ENCODE data around the gene FBLN2. TPM values are rescaled to one million over a fixed set of nuclear protein-coding genes. Genes with fewer than 3 reads are reported as not detected.

FBLN2 gene
- total RNA-seq, 4 donors from 2014 or later, result 75.7 to 159 (median 89.8) TPM

GRCh38 chr3:13613343-13614190, 64.6 kb downstream of the FBLN2 start:
- Histone ChIP-seq H3K27ac (no peak overlapping the region), H3K36me3 (no peaks in the 10 kb centered on the region), H3K4me3 (replicated peaks in 1 of 3) (no peak overlapping the region), H3K4me1 (no peaks in the 10 kb centered on the region), H3K27me3 (no peaks in the 10 kb centered on the region), H3K9me3 (no peaks in the 10 kb centered on the region)
- DNase-seq, result no peak
- intact Hi-C loops (cut with DNase I), result no loop called here
- 88 to 89% methylated on average over 8 to 13 of the region's 14 CpGs for WGBS, 2 donors
- TF ChIP-seq CTCF (IDR thresholded peaks at IDR 0.05), result no peak
- TF ChIP-seq POLR2A (IDR thresholded peaks at IDR 0.05), result no peak

- intact Hi-C loops (cut with DNase I), result no loop called here
- Histone ChIP-seq H3K27me3 (no peaks in the 10 kb centered on the region), H3K4me1 (no peaks in the 10 kb centered on the region), H3K9me3 (no peaks in the 10 kb centered on the region), H3K36me3 (no peaks in the 10 kb centered on the region), H3K27ac (no peak overlapping the region), H3K4me3 (replicated peaks in 1 of 3) (no peak overlapping the region)
- 95 to 97% methylated on average over 2 of the region's 2 CpGs for WGBS, 2 donors
- no peak for DNase-seq
- no peak for TF ChIP-seq CTCF (IDR thresholded peaks at IDR 0.05)
- TF ChIP-seq POLR2A (IDR thresholded peaks at IDR 0.05), result no peak
These were observed 65.7 kb downstream of the FBLN2 start for GRCh38 chr3:13614607-13615006.

- Histone ChIP-seq H3K4me1 (no peaks in the 10 kb centered on the region), H3K27me3 (no peaks in the 10 kb centered on the region), H3K27ac (no peak overlapping the region), H3K36me3 (no peaks in the 10 kb centered on the region), H3K4me3 (replicated peaks in 1 of 3) (no peak overlapping the region), H3K9me3 (no peaks in the 10 kb centered on the region)
- intact Hi-C loops (cut with DNase I), result no loop called here
- 93 to 95% methylated on average over 4 of the region's 4 CpGs for WGBS, 2 donors
- TF ChIP-seq CTCF (IDR thresholded peaks at IDR 0.05) (no peak), POLR2A (IDR thresholded peaks at IDR 0.05) (no peak)
- no peak for DNase-seq
These were observed 66.1 kb downstream of the FBLN2 start for GRCh38 chr3:13615019-13615528.

GRCh38 chr3:13616359-13616758, 67.4 kb downstream of the FBLN2 start:
- Histone ChIP-seq H3K4me3 (replicated peaks in 1 of 3) (no peak overlapping the region), H3K27me3 (no peaks in the 10 kb centered on the region), H3K27ac (no peak overlapping the region), H3K36me3 (no peaks in the 10 kb centered on the region), H3K9me3 (no peaks in the 10 kb centered on the region), H3K4me1 (no peaks in the 10 kb centered on the region)
- intact Hi-C loops (cut with DNase I), result no loop called here
- DNase-seq, result no peak
- 84 to 86% methylated on average over 7 of the region's 7 CpGs for WGBS, 2 donors
- TF ChIP-seq CTCF (IDR thresholded peaks at IDR 0.05), result no peak
- no peak for TF ChIP-seq POLR2A (IDR thresholded peaks at IDR 0.05)

GRCh38 chr3:13617097-13617738, 68.3 kb downstream of the FBLN2 start:
- H3K27ac ChIP-seq, result no peak overlapping the region
- no peak overlapping the region for H3K4me3 ChIP-seq (replicated peaks in 1 of 3)
- no peaks in the 10 kb centered on the region for H3K36me3 ChIP-seq
- no peaks in the 10 kb centered on the region for H3K27me3 ChIP-seq
- no peaks in the 10 kb centered on the region for H3K4me1 ChIP-seq
- intact Hi-C loops (cut with DNase I), result no loop called here
- no peak for DNase-seq
- 91 to 93% methylated on average over 3 of the region's 3 CpGs for WGBS, 2 donors
- TF ChIP-seq POLR2A (IDR thresholded peaks at IDR 0.05), result no peak
- TF ChIP-seq CTCF (IDR thresholded peaks at IDR 0.05), result no peak
- H3K9me3 ChIP-seq, result no peaks in the 10 kb centered on the region
